ENCODE data around the gene INPP5D. TPM values are rescaled to one million over a fixed set of nuclear protein-coding genes. Genes with fewer than 3 reads are reported as not detected.
A peak's percentile ranks its signal among the peaks of the same experiment; 100 is the strongest.

Gene INPP5D
- total and polyA plus RNA-seq, 4 experiments from 2014 or later = 29.6 to 127 (median 121) TPM

DNA sequence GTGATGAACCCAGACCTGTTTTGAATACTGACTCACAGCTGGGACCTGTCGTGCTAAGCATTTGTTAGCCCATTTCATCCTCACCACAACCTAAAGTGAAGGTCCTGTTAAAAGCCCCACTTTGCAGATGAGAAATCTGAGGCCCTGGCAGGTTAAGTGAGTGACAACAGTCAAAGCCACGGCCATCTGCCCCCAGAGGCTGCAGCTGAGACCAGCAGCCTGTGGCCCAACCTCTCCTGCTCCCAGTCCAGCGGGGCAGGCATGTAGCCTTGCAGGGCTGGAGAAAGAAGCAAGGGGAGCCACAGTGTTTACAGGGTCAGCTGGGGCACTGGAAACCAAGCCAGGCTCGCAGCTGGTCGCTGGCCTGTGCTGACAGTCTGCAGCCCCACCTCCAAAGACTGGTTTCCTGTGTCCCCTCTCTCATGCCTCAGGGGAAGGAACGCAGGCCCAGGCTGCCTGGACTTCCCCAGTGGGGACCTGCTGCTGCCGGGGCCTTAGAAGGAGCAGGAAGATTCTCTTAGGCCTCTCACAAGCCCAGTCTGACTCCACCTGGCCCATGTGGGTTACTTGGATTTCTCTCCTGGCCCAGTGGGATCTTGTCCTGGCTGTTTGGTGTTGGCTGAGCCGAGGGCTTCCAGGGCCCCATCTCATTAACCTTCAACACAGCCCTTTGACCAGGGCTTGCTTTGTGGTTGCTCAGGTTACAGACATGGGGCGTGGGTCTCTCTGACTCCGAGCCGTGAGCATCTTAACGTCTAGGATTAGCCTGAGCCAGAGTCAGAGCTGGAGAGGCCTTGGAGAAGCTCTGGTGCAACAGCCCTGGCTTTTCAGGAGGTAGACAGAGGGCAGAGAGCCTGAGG lies 1.7 kb downstream of the INPP5D start:
- Mint-ChIP-seq H3K4me1 (peaks cover 28 to 77% (median 50%) of the 10 kb centered on the region in 4 donors), H3K9me3 (no peaks in the 10 kb centered on the region), H3K27ac (peak overlapping the region; percentile 91 to 99 (median 95)), H3K36me3 (peaks cover 9 to 55% of the 10 kb centered on the region in 2 donors), H3K4me3 (peak overlapping the region; percentile 87 to 97 (median 97)), H3K27me3 (no peaks in the 10 kb centered on the region)
- intact Hi-C loops (cut with micrococcal nuclease) = loop anchor here (2.0 to 10.0 kb wide), 4 partner anchors 33 to 297 kb away; no protein-coding TSS in a partner anchor
- no peaks in the 10 kb centered on the region for H3K9me3 ChIP-seq (ENCODE audit: control insufficient read depth in 1 of 2, low read length in 2 of 2)
- peak overlapping the region; percentile 95 to 98 for H3K4me3 ChIP-seq (ENCODE audit: low read length in 2 of 2)
- peaks cover 19% of the 10 kb centered on the region for H3K36me3 ChIP-seq (ENCODE audit: insufficient read depth, low read length)
- ChIA-PET POLR2A (ENCODE audit: partially characterized antibody) (interaction anchor here (1.2 to 14.9 kb wide), 14 partner anchors 8 to 928 kb away, joined by 3 to 426 read pairs (median 12); partner anchors contain the start of gene ATG16L1), CTCF (ENCODE audit: partially characterized antibody) (interaction anchor here (1.0 to 4.0 kb wide), 9 partner anchors 8 to 209 kb away, joined by 3 to 40 read pairs (median 18); partner anchors contain the start of gene ATG16L1)
- peak overlapping the region; percentile 91 for H3K27ac ChIP-seq (ENCODE audit: low read depth, low read length)
- H3K27me3 ChIP-seq (ENCODE audit: insufficient read depth, low read length) = no peaks in the 10 kb centered on the region
- DNase-seq = peak in 1 of 5 donors; percentile 69
- peaks cover 57% of the 10 kb centered on the region for H3K4me1 ChIP-seq (ENCODE audit: insufficient read depth, low read length)

DNA sequence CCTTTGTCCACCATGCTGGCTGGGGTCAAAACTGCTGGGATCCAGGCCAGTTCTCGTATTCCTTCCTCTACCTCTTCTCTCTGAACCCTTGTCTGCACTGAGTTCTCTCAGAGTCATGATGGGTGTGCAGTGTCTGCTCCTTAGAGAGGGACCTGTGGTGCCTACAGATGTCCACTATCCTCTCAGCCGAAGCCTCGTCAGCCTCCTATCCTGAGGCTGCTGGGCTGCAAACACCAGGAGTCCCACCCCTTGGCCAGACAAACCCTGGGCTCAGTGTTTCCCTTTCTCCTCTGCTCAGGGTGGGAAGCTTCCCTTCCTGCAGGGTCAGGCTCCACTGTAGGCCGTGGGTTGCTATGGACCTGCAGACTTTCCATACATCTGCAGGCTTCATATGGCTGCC lies 2.3 kb downstream of the INPP5D start:
- peak overlapping the region; percentile 95 to 98 for H3K4me3 ChIP-seq (ENCODE audit: low read length in 2 of 2)
- no peaks in the 10 kb centered on the region for H3K27me3 ChIP-seq (ENCODE audit: insufficient read depth, low read length)
- H3K27ac ChIP-seq (ENCODE audit: low read depth, low read length) = peak overlapping the region; percentile 91
- peak overlapping the region; percentile 88 to 99 (median 95) for H3K27ac Mint-ChIP-seq
- intact Hi-C loops (cut with micrococcal nuclease) = loop anchor here (5.0 to 10.0 kb wide), 2 partner anchors 80 to 298 kb away; no protein-coding TSS in a partner anchor
- peaks cover 63% of the 10 kb centered on the region for H3K4me1 ChIP-seq (ENCODE audit: insufficient read depth, low read length)
- H3K27me3 Mint-ChIP-seq = no peaks in the 10 kb centered on the region
- H3K36me3 ChIP-seq (ENCODE audit: insufficient read depth, low read length) = peaks cover 19% of the 10 kb centered on the region
- H3K4me1 Mint-ChIP-seq = peaks cover 35 to 84% (median 56%) of the 10 kb centered on the region in 4 donors
- H3K9me3 ChIP-seq (ENCODE audit: control insufficient read depth in 1 of 2, low read length in 2 of 2) = no peaks in the 10 kb centered on the region
- CTCF ChIA-PET (ENCODE audit: partially characterized antibody) = interaction anchor here (1.0 to 3.6 kb wide), 3 partner anchors 8 to 20 kb away, joined by 3 to 40 read pairs (median 18); no protein-coding TSS in a partner anchor
- no peaks in the 10 kb centered on the region for H3K9me3 Mint-ChIP-seq
- H3K36me3 Mint-ChIP-seq = peaks cover 15 to 61% of the 10 kb centered on the region in 2 donors
- POLR2A ChIA-PET (ENCODE audit: partially characterized antibody) = interaction anchor here (3.8 to 14.9 kb wide), 4 partner anchors 8 to 189 kb away, joined by 21 to 426 read pairs (median 38); partner anchors contain the start of gene ATG16L1
- peak overlapping the region; percentile 87 to 97 (median 97) for H3K4me3 Mint-ChIP-seq
- DNase-seq = no peak

DNA sequence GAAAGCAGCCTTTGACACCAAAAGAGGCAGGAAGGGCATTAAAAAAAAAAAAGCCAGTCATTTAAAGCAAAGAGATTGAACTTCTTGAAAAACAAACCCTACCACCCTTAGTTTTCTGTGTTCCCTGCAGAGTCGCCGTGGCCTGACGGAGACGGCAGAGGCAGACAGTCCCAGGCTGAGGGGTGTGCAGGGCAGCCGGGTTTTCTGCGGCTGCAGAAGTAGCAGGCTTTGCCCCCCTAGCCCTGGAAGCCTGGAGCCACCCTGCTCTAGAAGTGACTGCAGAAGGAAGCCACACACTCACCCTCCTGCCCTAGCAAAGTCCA lies 2.8 kb downstream of the INPP5D start:
- DNase-seq = no peak
- CTCF ChIA-PET (ENCODE audit: partially characterized antibody) = interaction anchor here (1.0 to 3.6 kb wide), 2 partner anchors 9 to 19 kb away, joined by 3 to 40 read pairs; no protein-coding TSS in a partner anchor
- H3K27ac ChIP-seq (ENCODE audit: low read depth, low read length) = peak overlapping the region; percentile 91

DNA sequence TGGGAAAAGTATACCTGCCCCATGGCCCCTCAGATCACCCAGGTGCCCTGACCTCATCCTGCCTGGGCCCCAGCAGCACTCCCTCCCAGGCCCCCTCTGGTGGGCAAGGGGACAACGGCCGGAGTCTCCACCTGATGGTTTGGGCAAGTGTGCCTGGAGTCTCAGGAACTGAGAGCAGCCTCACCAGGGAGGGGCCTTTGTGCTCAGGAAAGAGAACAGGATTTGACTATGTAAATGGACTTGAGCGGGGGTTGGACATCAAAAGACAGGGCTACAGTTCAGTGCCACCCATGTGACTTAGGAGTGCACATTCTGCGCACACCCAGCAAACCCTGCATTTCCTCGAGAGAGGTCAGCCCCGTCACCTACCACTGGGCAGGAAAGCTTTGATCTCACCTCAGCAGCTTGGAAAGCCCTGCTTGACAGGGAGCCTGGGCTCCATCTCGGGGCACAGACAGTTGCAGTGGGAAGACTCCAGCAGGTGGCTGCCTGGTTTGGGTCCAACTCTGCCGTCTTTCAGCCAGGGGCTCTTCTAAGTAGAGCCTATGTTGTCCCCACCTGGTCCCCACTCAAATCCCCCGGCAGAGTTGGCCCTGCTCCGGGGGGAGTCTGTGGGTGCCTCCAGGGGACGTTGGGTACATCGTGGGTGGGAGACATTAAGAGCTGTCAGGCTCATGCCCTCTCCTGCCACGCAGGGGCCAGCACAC lies 3.3 kb downstream of the INPP5D start:
- Histone ChIP-seq H3K4me1 (ENCODE audit: insufficient read depth, low read length) (peaks cover 73% of the 10 kb centered on the region), H3K27me3 (ENCODE audit: insufficient read depth, low read length) (no peaks in the 10 kb centered on the region), H3K36me3 (ENCODE audit: insufficient read depth, low read length) (peaks cover 19% of the 10 kb centered on the region), H3K4me3 (ENCODE audit: low read length in 2 of 2) (peak overlapping the region; percentile 95 to 98), H3K27ac (ENCODE audit: low read depth, low read length) (peak overlapping the region; percentile 91), H3K9me3 (ENCODE audit: control insufficient read depth in 1 of 2, low read length in 2 of 2) (no peaks in the 10 kb centered on the region)
- Mint-ChIP-seq H3K4me3 (peak overlapping the region; percentile 87 to 97 (median 97)), H3K4me1 (peaks cover 38 to 84% (median 60%) of the 10 kb centered on the region in 4 donors), H3K27ac (peak overlapping the region; percentile 88 to 99 (median 95)), H3K36me3 (peaks cover 19 to 65% of the 10 kb centered on the region in 2 donors), H3K27me3 (no peaks in the 10 kb centered on the region), H3K9me3 (no peaks in the 10 kb centered on the region)
- DNase-seq = no peak
- intact Hi-C loops (cut with micrococcal nuclease) = loop anchor here (5.0 to 10.0 kb wide), 2 partner anchors 79 to 299 kb away; no protein-coding TSS in a partner anchor
- POLR2A ChIA-PET (ENCODE audit: partially characterized antibody) = interaction anchor here (14.9 kb wide), 1 partner anchor 17 kb away, joined by 426 read pairs; no protein-coding TSS in a partner anchor
- CTCF ChIA-PET (ENCODE audit: partially characterized antibody) = interaction anchor here (1.1 to 1.9 kb wide), 2 partner anchors 10 to 188 kb away, joined by 3 to 16 read pairs; partner anchors contain the start of gene ATG16L1

More for the DNA sequence above, 2.8 kb downstream of the INPP5D start:
- intact Hi-C loops (cut with micrococcal nuclease) = loop anchor here (5.0 to 10.0 kb wide), 2 partner anchors 79 to 298 kb away; no protein-coding TSS in a partner anchor
- no peaks in the 10 kb centered on the region for H3K27me3 ChIP-seq (ENCODE audit: insufficient read depth, low read length)
- peak overlapping the region; percentile 95 to 98 for H3K4me3 ChIP-seq (ENCODE audit: low read length in 2 of 2)
- H3K9me3 ChIP-seq (ENCODE audit: control insufficient read depth in 1 of 2, low read length in 2 of 2) = no peaks in the 10 kb centered on the region
- POLR2A ChIA-PET (ENCODE audit: partially characterized antibody) = interaction anchor here (14.9 kb wide), 1 partner anchor 18 kb away, joined by 426 read pairs; no protein-coding TSS in a partner anchor
- Mint-ChIP-seq H3K27ac (peak overlapping the region; percentile 88 to 99 (median 95)), H3K36me3 (peaks cover 18 to 64% of the 10 kb centered on the region in 2 donors), H3K27me3 (no peaks in the 10 kb centered on the region), H3K9me3 (no peaks in the 10 kb centered on the region), H3K4me1 (peaks cover 38 to 86% (median 59%) of the 10 kb centered on the region in 4 donors), H3K4me3 (peak overlapping the region; percentile 87 to 97 (median 97))
- H3K36me3 ChIP-seq (ENCODE audit: insufficient read depth, low read length) = peaks cover 19% of the 10 kb centered on the region
- peaks cover 67% of the 10 kb centered on the region for H3K4me1 ChIP-seq (ENCODE audit: insufficient read depth, low read length)

DNA sequence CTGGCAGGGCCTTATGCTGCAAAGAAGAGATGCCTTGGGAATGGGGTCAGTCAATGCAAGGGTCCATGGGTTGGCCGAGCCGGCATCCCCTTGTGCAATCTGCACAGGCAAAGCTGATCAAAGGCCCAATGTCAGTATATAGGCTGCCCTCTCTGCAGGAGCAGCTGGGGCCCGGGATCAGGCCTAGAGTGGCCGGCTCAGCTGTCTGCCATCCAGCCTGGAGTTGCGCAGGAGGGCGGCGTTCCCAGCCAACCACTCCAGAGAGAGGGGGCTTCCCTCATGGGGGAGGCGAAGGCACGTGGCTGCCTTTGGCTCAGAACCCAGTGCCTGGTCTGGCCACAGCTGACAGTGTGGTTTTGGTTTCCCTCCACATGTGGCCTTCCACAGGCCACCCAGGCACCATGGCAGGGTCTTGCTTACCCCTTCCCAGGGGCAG lies 3.9 kb downstream of the INPP5D start:
- POLR2A ChIA-PET (ENCODE audit: partially characterized antibody) = interaction anchor here (14.9 kb wide), 1 partner anchor 17 kb away, joined by 426 read pairs; no protein-coding TSS in a partner anchor
- Histone ChIP-seq H3K9me3 (ENCODE audit: control insufficient read depth in 1 of 2, low read length in 2 of 2) (no peaks in the 10 kb centered on the region), H3K27me3 (ENCODE audit: insufficient read depth, low read length) (no peaks in the 10 kb centered on the region), H3K4me1 (ENCODE audit: insufficient read depth, low read length) (peaks cover 78% of the 10 kb centered on the region), H3K36me3 (ENCODE audit: insufficient read depth, low read length) (peaks cover 19% of the 10 kb centered on the region), H3K4me3 (ENCODE audit: low read length in 2 of 2) (peak overlapping the region; percentile 95 to 98), H3K27ac (ENCODE audit: low read depth, low read length) (peak overlapping the region; percentile 91)
- H3K4me1 Mint-ChIP-seq = peaks cover 40 to 84% (median 62%) of the 10 kb centered on the region in 4 donors
- CTCF ChIA-PET (ENCODE audit: partially characterized antibody) = interaction anchor here (0.6 to 1.9 kb wide), 3 partner anchors 10 to 187 kb away, joined by 3 to 16 read pairs (median 3); partner anchors contain the start of gene ATG16L1
- H3K36me3 Mint-ChIP-seq = peaks cover 25 to 70% of the 10 kb centered on the region in 2 donors
- peak overlapping the region; percentile 87 to 97 (median 97) for H3K4me3 Mint-ChIP-seq
- no peak for DNase-seq
- peak overlapping the region in 5 of 7 donors; percentile 24 to 98 (median 91) for H3K27ac Mint-ChIP-seq
- H3K9me3 Mint-ChIP-seq = no peaks in the 10 kb centered on the region
- no peaks in the 10 kb centered on the region for H3K27me3 Mint-ChIP-seq
- intact Hi-C loops (cut with micrococcal nuclease) = loop anchor here (5.0 to 10.0 kb wide), 2 partner anchors 78 to 299 kb away; no protein-coding TSS in a partner anchor

- intact Hi-C loops (cut with micrococcal nuclease) = loop anchor here (5.0 to 10.0 kb wide), 2 partner anchors 78 to 300 kb away; no protein-coding TSS in a partner anchor
Measured at GRCh38 chr2:233064530-233065199, 4.5 kb downstream of the INPP5D start.

More at GRCh38 chr2:233064530-233065199, 4.5 kb downstream of the INPP5D start:
- Mint-ChIP-seq H3K9me3 (no peaks in the 10 kb centered on the region), H3K27ac (peak overlapping the region; percentile 47 to 92 (median 68)), H3K4me1 (peaks cover 43 to 88% (median 64%) of the 10 kb centered on the region in 4 donors), H3K27me3 (no peaks in the 10 kb centered on the region), H3K4me3 (peak overlapping the region; percentile 1 to 97 (median 64)), H3K36me3 (peaks cover 26 to 75% of the 10 kb centered on the region in 2 donors)
- no peaks in the 10 kb centered on the region for H3K9me3 ChIP-seq (ENCODE audit: control insufficient read depth in 1 of 2, low read length in 2 of 2)
- no peak overlapping the region for H3K27ac ChIP-seq (ENCODE audit: low read depth, low read length)
- ChIA-PET CTCF (ENCODE audit: partially characterized antibody) (interaction anchor here (0.6 to 1.9 kb wide), 6 partner anchors 9 to 187 kb away, joined by 3 to 16 read pairs (median 3); partner anchors contain the start of gene ATG16L1), POLR2A (ENCODE audit: partially characterized antibody) (interaction anchor here (14.9 kb wide), 1 partner anchor 16 kb away, joined by 426 read pairs; no protein-coding TSS in a partner anchor)
- no peak for DNase-seq
- no peak overlapping the region for H3K4me3 ChIP-seq (ENCODE audit: low read length in 2 of 2)
- peaks cover 79% of the 10 kb centered on the region for H3K4me1 ChIP-seq (ENCODE audit: insufficient read depth, low read length)
- H3K27me3 ChIP-seq (ENCODE audit: insufficient read depth, low read length) = no peaks in the 10 kb centered on the region
- H3K36me3 ChIP-seq (ENCODE audit: insufficient read depth, low read length) = peaks cover 19% of the 10 kb centered on the region
